Anterior cingulate cortex (tissue), 58 donors: Measurements from ENCODE around the gene KRT83.

ENCODE experiments used
- DNase-seq, 58 donors: peaks; one replicate each; lab custom pipeline; 2025; lab: John Stamatoyannopoulos, UW

KRT83 gene

GRCh38 chr12:52320784-52321400 lies at the start of gene KRT83:
Gene KRT83, minus strand, starts transcription at chr12:52321398. Its CDS starts 63 bp downstream, at chr12:52321335.
- DNase-seq = no peak

- DNase-seq = no peak
Measured at GRCh38 chr12:52369809-52370208, 48.6 kb upstream of the KRT83 start.

GRCh38 chr12:52369211-52369610 lies 48.0 kb upstream of the KRT83 start:
- DNase-seq = no peak

GRCh38 chr12:52368508-52368907 lies 47.3 kb upstream of the KRT83 start:
- no peak for DNase-seq

- no peak for DNase-seq
Measured at GRCh38 chr12:52367876-52368275, 46.7 kb upstream of the KRT83 start.

- no peak for DNase-seq
Measured at GRCh38 chr12:52366738-52367485, 45.7 kb upstream of the KRT83 start, which contains the start of gene KRT85. Gene KRT85, minus strand, starts transcription at chr12:52367481. Its CDS starts 76 bp downstream, at chr12:52367405.

GRCh38 chr12:52364901-52365489 lies 43.8 kb upstream of the KRT83 start:
- no peak for DNase-seq

- DNase-seq = no peak
Measured at GRCh38 chr12:52364061-52364460, 42.9 kb upstream of the KRT83 start.

- DNase-seq = no peak
Measured at GRCh38 chr12:52363111-52363679, 42.0 kb upstream of the KRT83 start.

- DNase-seq = no peak
Measured at GRCh38 chr12:52362118-52362726, 41.0 kb upstream of the KRT83 start.

- DNase-seq = no peak
Measured at GRCh38 chr12:52361553-52361952, 40.4 kb upstream of the KRT83 start.

GRCh38 chr12:52360663-52361271 lies 39.6 kb upstream of the KRT83 start:
- peak in 2 of 58 donors; percentile 16 to 19 for DNase-seq

GRCh38 chr12:52360106-52360662 lies 39.0 kb upstream of the KRT83 start:
- no peak for DNase-seq

- DNase-seq = no peak
Measured at GRCh38 chr12:52359621-52360061, 38.4 kb upstream of the KRT83 start.

GRCh38 chr12:52358575-52359350 lies 37.6 kb upstream of the KRT83 start:
- no peak for DNase-seq

- DNase-seq = no peak
Measured at GRCh38 chr12:52356762-52357580, 35.8 kb upstream of the KRT83 start.

GRCh38 chr12:52356031-52356761 lies 35.0 kb upstream of the KRT83 start:
- peak in 1 of 58 donors; percentile 10 for DNase-seq

- DNase-seq = no peak
Measured at GRCh38 chr12:52355176-52355575, 34.0 kb upstream of the KRT83 start.
